COLO668 (cell line): ENCODE measurements around the gene CCNL2.

Experiments
- DNase-seq: peaks from one replicate; lab custom pipeline; 2025; ENCODE audit not compliant: unreplicated experiment; lab: John Stamatoyannopoulos, UW

The CCNL2 gene

GRCh38 chr1:1345384-1345783 is 53.8 kb downstream of the CCNL2 start:
- DNase-seq: no peak

GRCh38 chr1:1344655-1345361 is 54.3 kb downstream of the CCNL2 start:
- DNase-seq: peak; percentile 84

GRCh38 chr1:1343811-1344421 is 55.2 kb downstream of the CCNL2 start:
- no peak for DNase-seq

GRCh38 chr1:1342584-1343115 is 56.5 kb downstream of the CCNL2 start:
- DNase-seq: no peak

GRCh38 chr1:1342061-1342562 is 57.0 kb downstream of the CCNL2 start:
- no peak for DNase-seq

- DNase-seq: no peak
Measured at GRCh38 chr1:1341549-1342021, 57.5 kb downstream of the CCNL2 start.

GRCh38 chr1:1340791-1341548 is 58.2 kb downstream of the CCNL2 start:
- DNase-seq: no peak

GRCh38 chr1:1340185-1340584 is 59.0 kb downstream of the CCNL2 start:
- DNase-seq: no peak

GRCh38 chr1:1338278-1338677 is 60.9 kb downstream of the CCNL2 start:
- DNase-seq: no peak

GRCh38 chr1:1337793-1338147 is 61.4 kb downstream of the CCNL2 start:
- peak; percentile 76 for DNase-seq

GRCh38 chr1:1336931-1337792 is 62.0 kb downstream of the CCNL2 start:
- DNase-seq: peak; percentile 46

- no peak for DNase-seq
Measured at GRCh38 chr1:1336446-1336845, 62.7 kb downstream of the CCNL2 start.

GRCh38 chr1:1335792-1336248 is 63.3 kb downstream of the CCNL2 start:
- no peak for DNase-seq
